HepG2 (cell line): ENCODE results near the gene SLC25A1. TPM values are rescaled to one million over a fixed set of nuclear protein-coding genes. Genes with fewer than 3 reads are reported as not detected.

ENCODE experiments used
- FOXA1 ChIP-seq, 2 experiments: fragments of 450-650 bp in 1 of 2; sonication (generic) in 1 of 2; formaldehyde crosslinking in 1 of 2; IDR thresholded peaks; 2 replicates each; pipeline versions ENCODE4 v1.4.0 to v1.6.1; 2016 to 2020; ENCODE audit warnings: missing genetic modification reagents in 1 of 2
- GTF2F1 ChIP-seq: fragments of 150-350 bp; IDR thresholded peaks from 2 replicates; pipeline ENCODE4 v1.6.1; 2014; ENCODE audit warnings: low read length
- HDAC2 ChIP-seq: sonication (generic); formaldehyde crosslinking; IDR thresholded peaks from 2 replicates; pipeline ENCODE4 v1.4.0; 2020; ENCODE audit warnings: missing genetic modification reagents
- HNF4G ChIP-seq, 2 experiments: sonication (generic) in 1 of 2; formaldehyde crosslinking in 1 of 2; IDR thresholded peaks; 2 replicates each; pipeline versions ENCODE4 v1.4.0 to v1.6.1; 2011 to 2020; ENCODE audit warnings: borderline replicate concordance in 2 of 2, low read depth in 2 of 2, mild to moderate bottlenecking in 2 of 2, low read length in 1 of 2, missing genetic modification reagents in 1 of 2, moderate library complexity in 1 of 2
- HNRNPL ChIP-seq: fragments of 200-400 bp; formaldehyde crosslinking; IDR thresholded peaks from 2 replicates; pipeline ENCODE4 v1.6.1; 2017; ENCODE audit warnings: mild to moderate bottlenecking, low read depth, low read length
- MBD4 ChIP-seq: IDR thresholded peaks from 2 replicates; pipeline ENCODE4 v1.6.1; 2012; ENCODE audit warnings: low read length, inconsistent platforms, borderline replicate concordance
- MNT ChIP-seq: fragments of 450-650 bp; IDR thresholded peaks from 2 replicates; pipeline ENCODE4 v1.6.1; 2016
- MYPOP ChIP-seq: sonication (generic); formaldehyde crosslinking; IDR thresholded peaks from 2 replicates; pipeline ENCODE4 v1.8.1; 2023; ENCODE audit warnings: mild to moderate bottlenecking, moderate library complexity, missing genetic modification reagents
- PAF1 ChIP-seq: IDR thresholded peaks from 2 replicates; pipeline ENCODE4 v1.6.1; 2016; ENCODE audit warnings: missing genetic modification reagents, missing compliant biosample characterization
- RXRB ChIP-seq: IDR thresholded peaks from 2 replicates; pipeline ENCODE4 v1.6.1; 2016; ENCODE audit warnings: borderline replicate concordance, missing genetic modification reagents, missing compliant biosample characterization
- SALL1 ChIP-seq: sonication (generic); formaldehyde crosslinking; IDR thresholded peaks from 2 replicates; pipeline ENCODE4 v1.8.0; 2022; ENCODE audit warnings: mild to moderate bottlenecking, missing genetic modification reagents
- TFE3 ChIP-seq: IDR thresholded peaks from 2 replicates; pipeline ENCODE4 v1.6.1; 2016
- THAP11 ChIP-seq: IDR thresholded peaks from 2 replicates; pipeline ENCODE4 v1.6.1; 2016; ENCODE audit warnings: missing biosample characterization, missing genetic modification reagents
- ZNF34 ChIP-seq: sonication (generic); formaldehyde crosslinking; IDR thresholded peaks from 2 replicates; pipeline ENCODE4 v1.4.0; 2020; ENCODE audit warnings: mild to moderate bottlenecking, missing genetic modification reagents, borderline replicate concordance
- ZNF354B ChIP-seq: sonication (generic); formaldehyde crosslinking; IDR thresholded peaks from 2 replicates; pipeline ENCODE4 v1.8.0; 2022; ENCODE audit warnings: mild to moderate bottlenecking, missing genetic modification reagents
- ZNF597 ChIP-seq: sonication (generic); formaldehyde crosslinking; IDR thresholded peaks from 2 replicates; pipeline ENCODE4 v1.5.0; 2020; ENCODE audit warnings: missing genetic modification reagents
- ZNF678 ChIP-seq: sonication (generic); formaldehyde crosslinking; IDR thresholded peaks from 2 replicates; pipeline ENCODE4 v1.4.0; 2020; ENCODE audit warnings: mild to moderate bottlenecking, missing genetic modification reagents
- ZNF713 ChIP-seq: sonication (generic); formaldehyde crosslinking; IDR thresholded peaks from 2 replicates; pipeline ENCODE4 v1.4.0; 2020; ENCODE audit warnings: mild to moderate bottlenecking, missing genetic modification reagents
- ZNF850 ChIP-seq: sonication (generic); formaldehyde crosslinking; conservative IDR thresholded peaks from 2 replicates; pipeline ENCODE4 v1.9.0; 2021; ENCODE audit warnings: mild to moderate bottlenecking, missing genetic modification reagents
- polyA plus RNA-seq, 8 experiments: library from polyadenylated mRNA; depleted of rRNA in 3 of 8; stranded (reverse) in 7 of 8; unstranded in 1 of 8; fragments of >200 nt; fragmentation: Illumina TruSeq in 4 of 8; extraction: Trizol in 4 of 8; gene quantifications; 2 replicates each; pipeline versions ENCODE4 v1.2.1 to v1.2.3, GENCODE V29; 2011 to 2016; ENCODE audit warnings: low read depth in 4 of 8, missing spikeins in 1 of 8, mixed read lengths in 1 of 8; ENCODE audit not compliant: insufficient read depth in 1 of 8
- total RNA-seq, 5 experiments: library from RNA; depleted of rRNA; stranded (reverse); fragments of >200 nt; fragmentation: Illumina TruSeq; extraction: Trizol; gene quantifications; 2 replicates each; pipeline ENCODE4 v1.2.3, GENCODE V29; 2016; ENCODE audit warnings: low read depth in 1 of 5

Gene SLC25A1
- total and polyA plus RNA-seq, 2 of the 13 experiments (the other 11 are each of a cell fraction or from before 2014, with no cell fraction given): 49.4 to 161 TPM

GRCh38 chr22:19174106-19175025 is 4.2 kb downstream of the SLC25A1 start (continued):
- TF ChIP-seq ZNF597 (CRISPR knock-in tag): no peak
- no peak for TF ChIP-seq ZNF713
- TF ChIP-seq FOXA1 (IDR thresholded peaks at IDR 0.05): no peak
- no peak for TF ChIP-seq FOXA1 (CRISPR knock-in tag; IDR thresholded peaks at IDR 0.05)
- no peak for TF ChIP-seq ZNF678 (CRISPR knock-in tag)
- TF ChIP-seq HNF4G (IDR thresholded peaks at IDR 0.05; ENCODE audit: borderline replicate concordance, low read depth, low read length): peak; percentile 24; the same call in 1 of the 2 replicates
- no peak for TF ChIP-seq HNF4G (CRISPR knock-in tag; IDR thresholded peaks at IDR 0.05; ENCODE audit: borderline replicate concordance, low read depth)
- peak; percentile 31; the same call in 1 of the 2 replicates for TF ChIP-seq MNT
- no peak for TF ChIP-seq ZNF850 (CRISPR knock-in tag)
- TF ChIP-seq GTF2F1: no peak
- no peak for TF ChIP-seq MBD4
- TF ChIP-seq MYPOP: no peak
- TF ChIP-seq RXRB (CRISPR knock-in tag): peak; percentile 41; the same call in 1 of the 2 replicates
- TF ChIP-seq TFE3 (CRISPR knock-in tag): no peak
- TF ChIP-seq PAF1 (CRISPR knock-in tag): peak; percentile 66; the same call in 1 of the 2 replicates
- no peak for TF ChIP-seq THAP11 (CRISPR knock-in tag)
- TF ChIP-seq ZNF34 (CRISPR knock-in tag): no peak
- TF ChIP-seq SALL1 (CRISPR knock-in tag): peak; percentile 39; the same call in 1 of the 2 replicates
- TF ChIP-seq ZNF354B (CRISPR knock-in tag): no peak
- TF ChIP-seq HNRNPL: 0 out of 2 replicates have a peak, but pooled peaks have one; percentile 28
- 0 out of 2 replicates have a peak, but pooled peaks have one; percentile 31 for TF ChIP-seq HDAC2 (CRISPR knock-in tag)
